GM23338 (cell line): ENCODE data around the gene MAP3K21. TPM values are rescaled to one million over a fixed set of nuclear protein-coding genes. Genes with fewer than 3 reads are reported as not detected.

ENCODE experiments used
- ATAC-seq: fragments of 200-7000 bp; cut with Tn5 transposase; 3 replicates; pipeline ENCODE4 v1.9.1; 2020
- DNase-seq: peaks from one replicate; pipeline ENCODE4 v3.0.0-alpha.2; 2015; ENCODE audit warnings: low spot score
- H2AFZ ChIP-seq: fragments of 200-600 bp; sonication (generic); 2 replicates; pipeline ENCODE4 v1.8.0; 2016; ENCODE audit warnings: antibody characterized with exemption, mild to moderate bottlenecking, moderate library complexity
- H3F3A ChIP-seq: fragments of 200-600 bp; sonication (generic); replicated peaks from 2 replicates; pipeline ENCODE4 v1.8.0; 2017; ENCODE audit warnings: antibody characterized with exemption, mixed run types, low read depth
- H3K27ac ChIP-seq: fragments of 200-600 bp; sonication (generic); 2 replicates; pipeline ENCODE4 v1.6.1; 2016; ENCODE audit warnings: low read depth
- H3K27me3 ChIP-seq: fragments of 200-600 bp; sonication (generic); 2 replicates; pipeline ENCODE4 v1.8.0; 2016; ENCODE audit warnings: mild to moderate bottlenecking, mixed run types, moderate library complexity; ENCODE audit not compliant: insufficient read depth
- H3K36me3 ChIP-seq: fragments of 200-600 bp; sonication (generic); 2 replicates; pipeline ENCODE4 v1.8.0; 2016; ENCODE audit warnings: mild to moderate bottlenecking; ENCODE audit not compliant: insufficient read depth
- H3K4me1 ChIP-seq: fragments of 200-600 bp; sonication (generic); 2 replicates; pipeline ENCODE4 v1.8.0; 2016; ENCODE audit warnings: mild to moderate bottlenecking, moderate library complexity; ENCODE audit not compliant: insufficient read depth
- H3K4me2 ChIP-seq: fragments of 200-600 bp; sonication (generic); 2 replicates; pipeline ENCODE4 v1.7.1; 2017; ENCODE audit warnings: mixed run types
- H3K4me3 ChIP-seq: fragments of 200-600 bp; sonication (generic); 2 replicates; pipeline ENCODE4 v1.6.1; 2016; ENCODE audit warnings: mixed run types
- H3K79me2 ChIP-seq: fragments of 200-600 bp; sonication (generic); replicated peaks from 2 replicates; pipeline ENCODE4 v1.8.0; 2017; ENCODE audit warnings: mild to moderate bottlenecking; ENCODE audit not compliant: insufficient read depth
- H3K9me2 ChIP-seq: fragments of 200-600 bp; sonication (generic); 2 replicates; pipeline ENCODE4 v1.8.0; 2017; ENCODE audit not compliant: insufficient read depth
- H4K20me1 ChIP-seq: fragments of 200-600 bp; sonication (generic); replicated peaks from 2 replicates; pipeline ENCODE4 v1.8.0; 2017; ENCODE audit warnings: mild to moderate bottlenecking; ENCODE audit not compliant: insufficient read depth
- H3K27ac Mint-ChIP-seq: 2 replicates; pipeline ENCODE4 v1.8.0; 2020; ENCODE audit warnings: inconsistent platforms, mild to moderate bottlenecking, moderate library complexity, mixed read lengths
- H3K27me3 Mint-ChIP-seq: 3 replicates; pipeline ENCODE4 v1.8.0; 2022; ENCODE audit warnings: low read depth, mild to moderate bottlenecking, moderate library complexity, mixed read lengths, inconsistent platforms; ENCODE audit not compliant: insufficient read depth, poor library complexity
- H3K36me3 Mint-ChIP-seq: 3 replicates; pipeline ENCODE4 v1.8.0; 2021; ENCODE audit warnings: low read depth, mild to moderate bottlenecking, inconsistent platforms, moderate library complexity, mixed read lengths
- H3K4me1 Mint-ChIP-seq: 3 replicates; pipeline ENCODE4 v1.8.0; 2020; ENCODE audit warnings: mild to moderate bottlenecking, inconsistent platforms, mixed read lengths
- H3K4me3 Mint-ChIP-seq: 3 replicates; pipeline ENCODE4 v1.8.0; 2021; ENCODE audit warnings: moderate library complexity, mild to moderate bottlenecking, inconsistent platforms, mixed read lengths
- H3K9me3 Mint-ChIP-seq: 3 replicates; pipeline ENCODE4 v1.8.0; 2020; ENCODE audit warnings: moderate library complexity, mild to moderate bottlenecking, inconsistent platforms, mixed read lengths
- ETS1 ChIP-seq: IDR thresholded peaks from 2 replicates; pipeline ENCODE4 v1.6.1; 2016; ENCODE audit warnings: antibody characterized with exemption
- EZH2 ChIP-seq: fragments of 200-600 bp; sonication (generic); IDR thresholded peaks from one replicate; pipeline ENCODE4 v1.8.0; 2017; ENCODE audit warnings: antibody characterized with exemption, mild to moderate bottlenecking, low read depth; ENCODE audit not compliant: unreplicated experiment
- EZH2phosphoT487 ChIP-seq: fragments of 200-600 bp; sonication (generic); IDR thresholded peaks from one replicate; pipeline ENCODE4 v1.8.1; 2018; ENCODE audit warnings: antibody characterized with exemption; ENCODE audit not compliant: unreplicated experiment
- JUNB ChIP-seq: IDR thresholded peaks from one replicate; pipeline ENCODE4 v1.6.1; 2016; ENCODE audit warnings: antibody characterized with exemption; ENCODE audit not compliant: unreplicated experiment
- NANOG ChIP-seq: IDR thresholded peaks from 2 replicates; pipeline ENCODE4 v1.6.1; 2016; ENCODE audit warnings: antibody characterized with exemption, borderline replicate concordance
- POLR2AphosphoS5 ChIP-seq: IDR thresholded peaks from 2 replicates; pipeline ENCODE4 v1.6.1; 2016; ENCODE audit warnings: antibody characterized with exemption, low read depth
- REST ChIP-seq: IDR thresholded peaks from one replicate; pipeline ENCODE4 v1.6.1; 2018; ENCODE audit warnings: antibody characterized with exemption; ENCODE audit not compliant: unreplicated experiment
- ZNF114 ChIP-seq: fragments of 250-450 bp; sonication (Bioruptor Pico); IDR thresholded peaks from 2 replicates; pipeline ENCODE4 v1.5.0; 2020; ENCODE audit warnings: mild to moderate bottlenecking, moderate library complexity
- ZNF331 ChIP-seq: fragments of 250-450 bp; sonication (Bioruptor Pico); IDR thresholded peaks from 2 replicates; pipeline ENCODE4 v1.5.0; 2020; ENCODE audit warnings: low read depth, mild to moderate bottlenecking, moderate library complexity
- polyA plus RNA-seq: library from polyadenylated mRNA; unstranded; fragments of >200 nt; fragmentation: Nextera tagmentation; extraction: Ambion mirVana; gene quantifications from 2 replicates; pipeline ENCODE4 v1.2.1, GENCODE V29; 2016
- total RNA-seq: library from RNA; depleted of rRNA; stranded (reverse); fragments of >200 nt; shearing (Covaris generic); gene quantifications from 2 replicates; pipeline ENCODE4 v1.2.3, GENCODE V29; 2014

Gene MAP3K21
- total and polyA plus RNA-seq, 2 experiments from 2014 or later, result 11.7 to 40.1 TPM

GRCh38 chr1:233410906-233411305, 83.4 kb downstream of the MAP3K21 start:
- TF ChIP-seq EZH2, result no peak
- no peak for TF ChIP-seq JUNB
- no peak for TF ChIP-seq ZNF331 (CRISPR knock-in tag)
- TF ChIP-seq REST, result no peak
- no peak for TF ChIP-seq ETS1
- TF ChIP-seq POLR2AphosphoS5, result no peak
- TF ChIP-seq EZH2phosphoT487, result no peak
- TF ChIP-seq NANOG, result no peak
- H3K4me3 ChIP-seq, result no peak overlapping the region
- H3K4me3 Mint-ChIP-seq, result no peak overlapping the region
- H3K27me3 Mint-ChIP-seq, result peaks cover 2% of the 10 kb centered on the region
- no peaks in the 10 kb centered on the region for H3K79me2 ChIP-seq
- DNase-seq (no peak), ATAC-seq (no peak)
- peaks cover 6% of the 10 kb centered on the region; the same call in 2 of the 3 replicates for H3K4me1 Mint-ChIP-seq
- no peaks in the 10 kb centered on the region for H4K20me1 ChIP-seq
- H3F3A ChIP-seq, result no peaks in the 10 kb centered on the region
- H3K4me2 ChIP-seq, result no peak overlapping the region
- peaks cover 5% of the 10 kb centered on the region; the same call in 2 of the 3 replicates for H3K36me3 Mint-ChIP-seq
- no peaks in the 10 kb centered on the region for H3K27me3 ChIP-seq
- H3K27ac ChIP-seq, result no peak overlapping the region
- 0 out of 2 replicates have a peak, but pooled peaks cover 8% of the 10 kb centered on the region for H3K9me2 ChIP-seq
- H2AFZ ChIP-seq, result no peak overlapping the region
- H3K9me3 Mint-ChIP-seq, result peaks cover 26% of the 10 kb centered on the region
- peaks cover 6% of the 10 kb centered on the region; the same call in 1 of the 2 replicates for H3K36me3 ChIP-seq
- H3K27ac Mint-ChIP-seq, result no peak overlapping the region
- no peaks in the 10 kb centered on the region for H3K4me1 ChIP-seq

- H3K4me3 Mint-ChIP-seq, result no peak overlapping the region
- no peak overlapping the region for H3K4me3 ChIP-seq
- H3K9me2 ChIP-seq, result 0 out of 2 replicates have a peak, but pooled peaks cover 8% of the 10 kb centered on the region
- no peaks in the 10 kb centered on the region for H3K79me2 ChIP-seq
- no peaks in the 10 kb centered on the region for H3K4me1 ChIP-seq
- H3K4me2 ChIP-seq, result no peak overlapping the region
- peaks cover 3% of the 10 kb centered on the region; the same call in 2 of the 3 replicates for H3K36me3 Mint-ChIP-seq
- peaks cover 6% of the 10 kb centered on the region; the same call in 1 of the 2 replicates for H3K36me3 ChIP-seq
- no peak overlapping the region for H2AFZ ChIP-seq
- H3K27me3 ChIP-seq, result no peaks in the 10 kb centered on the region
- H3K27ac Mint-ChIP-seq, result no peak overlapping the region
- H3F3A ChIP-seq, result no peaks in the 10 kb centered on the region
- no peak for DNase-seq
- H3K4me1 Mint-ChIP-seq, result peaks cover 6% of the 10 kb centered on the region; the same call in 2 of the 3 replicates
- no peak for ATAC-seq
- H3K27me3 Mint-ChIP-seq, result peaks cover 2% of the 10 kb centered on the region
- H3K9me3 Mint-ChIP-seq, result peaks cover 24% of the 10 kb centered on the region
- H3K27ac ChIP-seq, result no peak overlapping the region
- no peaks in the 10 kb centered on the region for H4K20me1 ChIP-seq
- no peak for TF ChIP-seq REST
- no peak for TF ChIP-seq ZNF114 (CRISPR knock-in tag)
- TF ChIP-seq POLR2AphosphoS5, result no peak
These were observed 85.3 kb downstream of the MAP3K21 start for GRCh38 chr1:233412812-233413211.
